GM19463 (cell line): Measurements from ENCODE around the gene XCL2.
"Not testable (repeated sequence)": the region's sequence is repeated elsewhere in the genome, so short reads cannot be mapped to it uniquely, and the experiment has no call there.

ENCODE experiments used
- ATAC-seq: cut with Tn5 transposase; IDR thresholded peaks from one replicate; pipeline ENCODE4 v1.9.1; 2021; ENCODE audit warnings: mild to moderate bottlenecking, moderate library complexity; ENCODE audit not compliant: unreplicated experiment

XCL2 gene

DNA sequence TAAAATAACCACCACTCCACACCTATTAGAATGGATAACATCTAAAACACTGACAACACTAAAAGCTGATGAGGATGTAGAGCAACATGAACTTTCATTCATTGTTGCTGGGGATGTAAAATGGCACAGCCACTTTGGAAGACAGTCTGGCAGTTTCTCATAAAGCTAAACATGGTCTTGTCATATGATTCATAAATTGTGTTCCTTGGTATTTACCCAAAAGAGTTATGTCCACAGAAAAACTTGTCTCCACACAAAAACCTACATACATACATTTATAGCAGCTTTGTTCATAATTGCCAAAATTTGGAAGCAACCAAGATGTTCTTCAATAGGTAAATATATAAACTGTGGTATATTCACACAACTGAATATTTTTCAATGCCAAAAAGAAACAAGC lies 16.6 kb upstream of the XCL2 start:
- no peak for ATAC-seq

GRCh38 chr1:168556647-168557046 lies 12.8 kb upstream of the XCL2 start:
- no peak for ATAC-seq

DNA sequence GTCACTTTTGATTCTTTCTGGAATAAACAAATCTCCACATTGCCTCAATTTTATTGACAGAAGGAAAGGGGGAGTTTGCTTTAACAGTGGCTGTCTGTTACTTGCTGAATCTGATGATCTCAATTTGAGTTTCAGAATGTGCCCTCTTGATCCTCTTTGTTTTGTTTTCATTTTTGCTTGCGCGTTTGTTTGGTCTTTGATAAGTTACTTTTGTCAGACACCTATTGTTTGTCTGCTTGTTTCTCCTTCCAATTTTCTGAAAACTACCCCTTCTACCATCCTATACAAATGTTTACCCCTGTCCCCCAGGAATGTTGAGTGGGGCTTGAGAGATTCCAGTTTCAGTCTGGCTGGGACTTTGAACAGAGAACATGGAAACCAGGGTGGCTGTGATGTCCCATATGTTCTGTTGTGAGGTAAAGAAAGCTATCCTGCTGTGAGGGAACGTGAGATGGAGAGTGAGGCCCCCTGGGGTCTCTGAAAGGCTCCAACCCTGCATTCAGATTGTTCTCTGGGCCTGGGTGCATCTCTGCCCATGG lies 11.8 kb upstream of the XCL2 start:
- no peak for ATAC-seq

DNA sequence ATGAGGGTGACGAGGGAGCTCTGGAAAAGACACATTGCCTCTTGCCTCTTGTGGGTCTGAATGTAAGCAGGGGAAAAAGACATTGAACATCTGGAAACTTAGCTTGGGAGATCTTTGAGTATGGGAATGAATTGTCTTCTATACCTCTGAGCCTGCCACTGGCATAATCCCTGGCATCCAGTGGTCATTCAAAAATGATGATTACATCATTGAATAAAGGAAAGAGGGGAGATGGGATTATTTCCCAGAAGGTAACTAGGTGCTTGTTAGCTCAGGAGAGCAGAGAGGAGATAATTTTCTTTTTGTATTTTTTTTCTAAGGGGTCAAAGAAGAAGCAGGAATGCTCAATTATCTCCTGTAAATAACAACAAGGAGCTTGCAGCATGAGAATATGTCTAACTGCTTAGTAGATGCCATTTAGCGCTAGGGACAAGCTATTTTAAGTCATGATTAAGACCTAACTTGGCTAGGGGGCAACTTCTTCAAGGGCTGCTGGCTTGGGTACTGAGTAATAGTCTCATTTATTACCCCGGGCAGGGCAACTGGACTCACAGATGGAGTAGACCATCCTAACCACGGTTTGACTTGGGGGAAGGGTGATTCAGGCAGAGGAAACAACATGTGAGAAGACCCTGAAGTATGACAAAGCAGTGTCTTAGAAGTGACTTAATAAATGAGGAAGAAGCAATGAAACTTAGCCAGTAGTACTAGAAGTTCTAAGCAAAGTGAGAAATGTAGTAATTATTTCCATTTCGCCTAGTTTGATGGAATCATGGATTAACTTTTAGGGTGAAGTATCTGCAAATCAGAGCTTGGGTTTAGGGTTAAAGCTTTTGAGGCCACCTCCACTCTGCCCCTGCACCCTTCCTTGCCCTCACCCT lies 11.0 kb upstream of the XCL2 start:
- ATAC-seq: no peak

GRCh38 chr1:168553680-168554553 lies 10.1 kb upstream of the XCL2 start:
- peak; percentile 58 for ATAC-seq

DNA sequence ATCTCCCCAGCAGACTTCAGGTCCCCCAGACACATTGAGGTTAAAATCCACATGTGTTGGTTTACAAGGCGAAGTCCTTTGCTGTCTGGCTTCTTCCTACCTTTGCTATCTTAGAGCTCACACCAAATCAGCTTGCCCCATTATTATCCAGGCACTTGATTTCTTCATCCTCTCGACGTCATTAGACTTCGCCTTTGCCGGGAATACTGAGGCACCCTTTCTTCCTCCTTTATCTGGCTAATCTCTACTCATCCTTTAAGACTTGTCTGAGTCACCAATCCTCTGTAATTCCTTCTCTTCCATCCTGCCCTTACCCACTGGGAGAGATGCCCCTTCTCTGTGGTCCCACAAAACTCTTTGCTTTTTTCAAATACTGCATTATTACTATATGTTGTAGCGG lies 9.2 kb upstream of the XCL2 start:
- ATAC-seq: no peak

DNA sequence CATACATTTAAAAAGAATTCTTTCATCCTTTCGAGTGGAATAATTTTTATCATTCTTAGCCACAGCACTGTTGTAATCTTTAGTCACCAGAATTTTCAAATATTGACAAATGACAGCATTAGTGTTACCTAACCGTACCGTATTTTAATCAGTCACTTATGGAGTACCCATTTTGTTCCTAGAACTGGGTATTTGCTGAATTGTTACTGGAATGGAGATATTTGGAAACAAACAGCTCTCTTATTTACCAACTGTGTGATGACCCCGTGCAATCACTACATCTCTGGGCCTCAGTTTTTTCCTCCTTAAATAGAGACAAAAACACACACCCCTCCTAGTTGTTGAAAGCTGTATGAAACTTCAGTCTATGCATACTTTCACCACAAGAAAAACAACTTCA lies 7.9 kb upstream of the XCL2 start:
- no peak for ATAC-seq

GRCh38 chr1:168550971-168551370 lies 7.2 kb upstream of the XCL2 start:
- ATAC-seq: no peak

GRCh38 chr1:168546553-168546895 lies 2.7 kb upstream of the XCL2 start:
- not testable (repeated sequence) for ATAC-seq

GRCh38 chr1:168545678-168546552 lies 2.1 kb upstream of the XCL2 start:
- ATAC-seq: not testable (repeated sequence)

- ATAC-seq: not testable (repeated sequence)
Measured at GRCh38 chr1:168542978-168543377, 819 bp downstream of the XCL2 start.

DNA sequence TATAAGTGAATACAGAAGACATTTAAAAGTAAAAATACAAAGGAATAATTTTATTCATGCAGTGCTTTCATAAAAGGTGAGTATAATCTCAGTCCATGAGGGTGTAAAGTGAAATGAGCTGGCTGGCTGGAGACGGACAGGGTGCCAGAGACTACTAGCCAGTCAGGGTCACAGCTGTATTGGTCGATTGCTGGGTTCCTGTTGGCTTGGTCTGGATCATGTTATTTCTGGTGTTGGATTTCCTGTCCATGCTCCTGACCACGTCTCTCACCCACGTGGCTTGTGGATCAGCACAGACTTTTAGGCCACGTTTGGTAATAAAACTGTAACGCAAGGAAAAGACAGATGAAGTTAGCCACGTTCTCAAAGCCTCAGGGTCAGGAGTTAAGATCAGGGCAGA lies 3.0 kb downstream of the XCL2 start:
- not testable (repeated sequence) for ATAC-seq

- ATAC-seq: no peak
Measured at GRCh38 chr1:168535536-168535935, 8.3 kb downstream of the XCL2 start.

- no peak for ATAC-seq
Measured at GRCh38 chr1:168531615-168532345, 12.0 kb downstream of the XCL2 start.

- no peak for ATAC-seq
Measured at GRCh38 chr1:168529518-168529917, 14.3 kb downstream of the XCL2 start.

GRCh38 chr1:168521401-168522000 lies 22.3 kb downstream of the XCL2 start:
- ATAC-seq: no peak

DNA sequence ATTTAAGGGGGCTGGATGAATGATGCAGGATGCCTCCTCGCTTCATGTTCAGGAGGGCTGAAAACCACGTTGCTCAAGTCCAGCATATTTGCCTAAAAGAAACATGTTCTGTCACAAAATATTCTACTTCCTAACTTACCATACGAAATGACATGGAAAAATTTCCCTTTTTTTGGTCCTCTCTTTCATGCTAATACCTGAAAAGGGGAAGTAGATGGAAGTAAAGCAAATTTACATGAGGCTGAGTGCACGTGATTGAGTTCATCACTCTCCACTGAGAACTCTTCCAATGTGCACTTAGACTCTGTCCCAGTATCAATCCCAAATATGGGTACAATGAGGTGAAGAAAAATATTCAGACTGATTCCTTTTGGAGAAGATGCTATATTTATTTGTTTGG lies 23.0 kb downstream of the XCL2 start:
- no peak for ATAC-seq

DNA sequence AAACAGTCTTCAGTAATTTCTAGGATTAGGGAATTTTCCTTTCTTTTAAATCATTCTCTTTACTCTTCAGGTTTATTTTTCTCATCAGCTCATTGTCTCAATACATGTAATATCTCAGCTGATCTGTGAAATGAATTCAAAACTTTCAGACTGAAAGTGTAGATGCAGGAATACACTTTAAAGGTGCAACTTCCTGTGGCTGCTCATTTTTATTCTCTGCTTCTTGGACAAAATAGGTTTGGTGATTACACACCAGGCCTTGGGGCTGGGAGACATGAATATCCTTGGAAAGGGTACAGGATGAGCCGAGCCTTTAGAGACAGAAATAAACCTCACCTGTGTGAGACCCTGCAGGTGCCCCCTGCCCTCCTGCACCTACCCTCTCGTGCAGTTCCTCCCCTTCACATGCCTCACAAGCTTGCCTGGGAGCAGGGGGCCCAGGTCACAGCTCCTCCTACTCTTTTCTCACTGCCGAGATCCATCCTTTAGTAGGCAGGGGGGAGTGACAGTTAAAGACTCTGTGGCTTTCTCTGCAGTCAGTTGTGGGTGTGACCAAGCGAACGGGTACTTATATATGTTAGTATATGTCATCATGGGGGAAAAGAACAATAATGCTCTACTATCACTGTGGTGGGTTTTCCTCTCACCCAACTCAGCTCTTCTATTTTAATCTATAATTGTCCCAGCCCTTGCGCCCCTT lies 23.6 kb downstream of the XCL2 start:
- peak; percentile 67 for ATAC-seq

GRCh38 chr1:168518813-168519212 lies 25.0 kb downstream of the XCL2 start:
- ATAC-seq: no peak
